ENCODE measurements around the gene CPSF4L.
A peak's percentile ranks its signal among the peaks of the same experiment; 100 is the strongest.

CPSF4L gene

GRCh38 chr17:73232587-73233373 is 28.9 kb downstream of the CPSF4L start:
- DNase-seq (ENCODE audit: low read depth in 2 of 2), result peak in 1 of 2 experiments; percentile 12

GRCh38 chr17:73231841-73232586 is 29.7 kb downstream of the CPSF4L start:
- peak; percentile 94 to 96 for DNase-seq (ENCODE audit: low read depth in 2 of 2)

DNA sequence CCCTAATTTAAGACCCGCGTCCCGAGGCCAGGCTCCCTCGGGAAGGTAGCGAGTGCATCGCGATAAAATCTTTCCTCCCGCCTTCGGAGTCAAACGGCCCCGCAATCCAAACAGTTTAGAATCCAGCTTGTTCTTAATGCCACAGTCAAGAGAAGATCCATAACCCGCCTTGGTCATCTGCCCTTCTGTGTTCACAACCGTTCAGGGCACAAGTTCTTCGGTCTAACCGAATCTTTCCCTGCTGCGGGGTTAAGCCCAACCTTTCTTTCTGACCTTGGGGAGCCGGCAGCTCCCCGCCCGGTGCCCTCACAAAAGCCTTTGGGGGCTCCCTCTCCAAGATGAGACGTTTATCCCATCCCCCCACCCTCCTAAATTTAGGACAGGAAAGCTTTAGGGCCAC is 30.3 kb downstream of the CPSF4L start:
- DNase-seq (ENCODE audit: low read depth in 2 of 2), result no peak

GRCh38 chr17:73230088-73230487 is 31.6 kb downstream of the CPSF4L start:
- no peak for DNase-seq (ENCODE audit: low read depth in 2 of 2)

- no peak for DNase-seq (ENCODE audit: low read depth in 2 of 2)
These were observed 32.9 kb downstream of the CPSF4L start for GRCh38 chr17:73228748-73229236.

DNA sequence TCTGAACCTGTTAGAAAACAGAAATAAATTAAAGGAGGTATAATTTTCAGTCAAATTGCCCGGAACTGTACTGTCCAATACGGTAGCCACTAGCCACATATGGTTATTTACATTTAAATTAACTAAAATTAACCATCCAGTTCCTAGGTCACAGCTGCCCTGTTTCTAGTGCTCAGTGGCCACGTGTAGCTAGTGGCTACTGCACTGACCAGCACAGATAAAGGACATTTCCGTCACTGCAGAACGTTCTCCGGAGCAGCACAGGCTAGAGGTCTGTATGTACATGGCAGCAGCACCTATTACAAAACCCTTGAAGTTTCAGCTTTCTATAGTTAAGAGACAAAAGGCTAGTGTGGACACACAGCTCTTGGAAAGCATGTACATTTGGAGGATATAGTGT is 33.7 kb downstream of the CPSF4L start:
- no peak for DNase-seq (ENCODE audit: low read depth in 2 of 2)

DNA sequence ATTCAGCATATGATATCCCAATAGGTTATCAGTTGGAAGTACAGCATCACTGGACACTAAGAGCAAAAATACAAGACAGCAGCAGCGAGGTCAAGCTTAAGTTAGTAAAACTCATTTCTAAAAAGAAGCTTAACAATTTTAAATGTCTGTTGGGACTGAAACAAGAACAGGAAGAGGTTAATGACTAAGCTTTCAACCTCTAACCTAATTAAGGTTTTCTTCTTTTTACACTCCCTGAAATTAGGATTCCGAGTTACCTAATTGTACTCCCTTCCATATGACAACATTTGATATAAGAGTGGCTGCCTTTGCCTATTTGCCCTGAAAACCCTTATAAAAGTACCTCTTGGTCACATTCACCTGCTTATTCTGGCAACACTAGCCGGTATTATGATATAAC is 34.3 kb downstream of the CPSF4L start:
- no peak for DNase-seq (ENCODE audit: low read depth in 2 of 2)

DNA sequence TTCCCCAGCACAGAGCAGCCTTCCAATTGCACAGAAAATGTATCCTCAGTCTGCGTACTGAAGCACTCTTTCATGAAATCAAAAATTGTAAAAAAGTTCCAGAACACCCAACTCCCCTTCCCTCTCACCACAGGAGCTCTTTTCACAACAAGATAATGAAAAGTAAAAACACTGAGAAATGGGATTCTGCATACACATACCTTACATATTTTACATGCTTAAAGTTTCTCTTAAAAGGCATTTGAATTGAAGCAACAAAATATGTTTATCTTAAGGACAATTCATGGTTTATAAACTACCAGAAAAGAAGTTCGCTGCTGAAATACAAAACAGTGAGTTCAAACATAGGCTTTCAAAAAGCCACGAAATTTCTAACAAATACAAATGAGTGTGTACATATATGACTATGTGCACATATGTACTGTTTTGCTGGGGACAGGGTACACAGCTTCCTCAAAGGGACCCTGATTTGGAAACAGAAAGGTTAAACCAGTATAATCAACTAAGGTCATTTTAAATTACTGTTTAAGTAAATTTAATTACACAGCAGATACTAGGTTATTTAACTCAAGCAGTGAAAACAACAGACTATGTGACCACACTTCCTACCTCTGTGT is 35.0 kb downstream of the CPSF4L start:
- no peak for DNase-seq (ENCODE audit: low read depth in 2 of 2)

GRCh38 chr17:73224663-73225305 is 36.9 kb downstream of the CPSF4L start:
- DNase-seq (ENCODE audit: low read depth in 2 of 2), result no peak

DNA sequence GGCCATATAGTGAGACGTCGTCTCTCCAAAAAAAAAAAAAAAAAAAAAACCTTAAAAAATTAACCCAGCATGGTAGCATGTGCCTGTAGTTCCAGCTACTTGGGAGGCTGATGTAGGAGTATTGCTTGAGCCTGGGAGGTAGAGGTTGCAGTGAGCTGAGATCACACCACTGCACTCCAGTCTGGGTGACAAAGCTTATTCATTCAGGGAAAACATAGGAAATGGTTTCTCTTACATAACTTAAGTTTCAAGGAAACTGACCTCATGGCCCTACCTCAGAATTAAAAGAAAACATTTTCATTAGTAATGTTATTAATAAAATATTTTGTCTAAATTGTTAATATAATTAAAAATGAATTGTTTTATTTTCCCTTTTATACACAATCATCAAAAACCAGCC is 37.4 kb downstream of the CPSF4L start:
- no peak for DNase-seq (ENCODE audit: low read depth in 2 of 2)

DNA sequence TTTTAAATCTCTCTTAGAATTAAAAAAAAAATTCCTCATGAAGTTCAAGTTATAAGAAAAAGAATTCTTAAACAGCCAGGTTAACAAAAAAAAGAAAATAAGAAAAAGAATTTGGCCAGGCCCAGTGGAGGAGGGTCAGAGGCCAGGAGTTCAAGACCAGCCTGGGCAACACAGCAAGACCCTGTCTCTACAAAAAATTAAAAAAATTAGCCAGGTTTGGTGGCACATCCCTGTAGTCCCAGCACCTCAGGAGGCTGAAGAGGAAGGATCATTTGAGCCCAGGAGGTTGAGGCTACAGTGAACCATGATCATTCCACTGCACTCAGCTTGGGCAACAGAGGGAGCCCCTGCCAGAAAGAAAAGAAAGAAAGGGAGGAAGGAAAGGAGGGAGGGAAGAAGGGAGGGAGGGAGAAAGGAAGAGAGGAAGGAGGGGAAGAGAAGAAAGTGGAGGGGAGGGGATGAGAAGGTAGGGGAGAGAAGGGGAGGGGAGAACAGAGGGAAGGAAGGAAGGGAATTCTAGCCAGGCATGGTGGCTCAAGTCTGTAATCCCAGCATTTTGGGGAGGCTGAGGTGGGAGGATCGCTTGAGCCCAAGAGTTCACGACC is 38.0 kb downstream of the CPSF4L start:
- DNase-seq (ENCODE audit: low read depth in 2 of 2), result no peak

- DNase-seq (ENCODE audit: low read depth in 2 of 2), result no peak
These were observed 46.2 kb downstream of the CPSF4L start for GRCh38 chr17:73215447-73215846.

- DNase-seq (ENCODE audit: low read depth in 2 of 2), result no peak
These were observed 46.8 kb downstream of the CPSF4L start for GRCh38 chr17:73214851-73215250.

DNA sequence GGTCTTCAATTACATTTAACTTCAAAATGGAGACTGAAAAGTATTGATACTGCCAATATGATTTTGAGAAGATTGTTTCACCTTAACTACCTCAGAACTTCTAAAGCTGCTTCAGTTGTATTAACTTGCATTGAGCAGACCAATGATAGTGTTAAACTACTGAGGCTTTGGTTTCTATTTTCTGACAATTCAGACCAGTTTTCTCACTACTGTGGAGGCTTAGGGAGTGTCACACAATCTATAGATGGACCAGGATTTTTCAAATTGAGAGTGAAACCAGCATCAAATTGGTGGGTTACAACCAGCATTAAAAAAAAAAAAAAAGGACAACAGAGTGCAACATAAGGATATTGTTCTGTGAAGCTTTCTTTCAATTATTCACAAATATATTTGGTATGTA is 47.7 kb downstream of the CPSF4L start:
- no peak for DNase-seq (ENCODE audit: low read depth in 2 of 2)

- no peak for DNase-seq (ENCODE audit: low read depth in 2 of 2)
These were observed 49.9 kb downstream of the CPSF4L start for GRCh38 chr17:73211745-73212144.

- DNase-seq (ENCODE audit: low read depth in 2 of 2), result no peak
These were observed 51.5 kb downstream of the CPSF4L start for GRCh38 chr17:73210002-73210678.

DNA sequence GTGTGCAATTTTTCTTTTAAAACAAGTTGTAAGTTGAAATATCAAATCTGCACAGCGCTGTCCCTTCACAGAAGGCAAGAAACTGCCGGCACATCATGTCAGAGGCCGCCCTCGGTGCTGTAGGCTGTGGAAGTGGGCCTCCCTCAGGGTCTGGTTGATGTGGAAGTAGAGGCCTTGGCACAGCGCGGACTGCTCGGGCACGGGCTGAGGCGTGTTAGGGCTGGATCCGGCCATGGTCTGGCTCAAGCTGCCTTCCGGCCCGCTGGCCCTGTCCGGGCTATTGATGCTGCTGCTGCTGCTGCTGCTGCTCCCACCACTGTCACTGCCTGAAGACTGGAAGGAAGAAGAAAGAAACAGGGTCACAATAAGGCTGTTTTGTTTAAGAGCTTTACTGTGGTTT is 52.2 kb downstream of the CPSF4L start:
- DNase-seq (ENCODE audit: low read depth in 2 of 2), result no peak

DNA sequence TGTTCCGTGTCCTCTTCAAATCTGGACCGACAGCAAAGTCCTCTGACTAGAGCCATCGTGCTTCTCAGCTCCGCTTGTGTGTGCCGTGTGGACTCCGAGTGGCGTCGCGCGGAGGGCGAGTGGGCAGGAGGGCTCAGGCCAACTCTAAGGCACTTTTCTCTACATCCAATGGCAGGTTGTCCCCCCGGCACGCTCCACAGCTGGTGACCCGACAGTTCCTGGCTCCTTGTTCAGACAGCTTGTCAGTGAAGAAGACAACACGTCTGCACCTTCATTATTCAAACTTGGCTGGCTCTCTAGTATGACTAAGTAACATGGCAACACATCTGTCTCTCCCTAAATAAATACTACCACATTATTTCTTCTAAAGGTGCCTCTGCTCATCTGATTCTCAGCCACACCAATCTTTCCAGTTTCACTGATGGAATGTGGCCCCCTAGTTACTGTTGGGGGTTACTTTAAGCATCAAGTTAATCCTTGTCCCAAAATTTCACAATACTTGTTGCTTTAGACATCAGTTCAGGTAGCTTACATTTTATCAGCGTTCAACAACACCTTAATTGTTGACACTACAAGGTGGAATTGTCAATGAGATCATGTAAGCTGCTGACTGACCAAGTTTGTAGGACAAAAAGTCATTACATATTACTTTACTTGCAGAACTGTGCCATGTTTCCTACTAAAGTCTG is 53.4 kb downstream of the CPSF4L start:
- DNase-seq (ENCODE audit: low read depth in 2 of 2), result no peak

DNA sequence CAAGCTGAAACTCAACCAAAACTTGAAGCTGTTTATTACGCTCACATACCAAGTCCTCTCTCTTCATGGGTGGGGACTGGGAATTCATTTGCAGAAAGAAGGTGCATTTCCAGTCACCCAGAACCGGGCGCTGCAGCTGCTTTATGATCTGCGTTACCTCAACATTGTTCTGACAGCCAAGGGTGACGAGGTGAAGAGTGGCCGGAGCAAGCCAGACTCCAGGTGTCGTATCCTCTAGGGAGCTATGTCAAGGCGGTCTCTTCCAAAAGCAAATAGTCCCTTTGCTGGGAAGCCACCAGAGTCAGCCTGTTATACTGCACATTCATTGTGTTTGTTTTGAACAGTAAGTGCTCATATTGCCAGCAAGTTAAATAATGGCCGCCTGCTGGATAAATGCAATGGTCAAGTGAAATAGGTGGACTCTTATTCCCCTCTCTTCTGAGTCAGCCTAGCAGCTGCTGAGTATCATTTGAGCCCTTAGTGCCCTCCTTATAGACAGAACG is 56.2 kb downstream of the CPSF4L start:
- DNase-seq (ENCODE audit: low read depth in 2 of 2), result no peak

- DNase-seq (ENCODE audit: low read depth in 2 of 2), result no peak
These were observed 57.7 kb downstream of the CPSF4L start for GRCh38 chr17:73203788-73204479.
